ENCODE measurements around the gene RAD21L1. TPM values are rescaled to one million over a fixed set of nuclear protein-coding genes. Genes with fewer than 3 reads are reported as not detected.

The RAD21L1 gene
- polyA plus RNA-seq, 2 of the 4 experiments (the other 2 are of a cell fraction) = not detected

DNA sequence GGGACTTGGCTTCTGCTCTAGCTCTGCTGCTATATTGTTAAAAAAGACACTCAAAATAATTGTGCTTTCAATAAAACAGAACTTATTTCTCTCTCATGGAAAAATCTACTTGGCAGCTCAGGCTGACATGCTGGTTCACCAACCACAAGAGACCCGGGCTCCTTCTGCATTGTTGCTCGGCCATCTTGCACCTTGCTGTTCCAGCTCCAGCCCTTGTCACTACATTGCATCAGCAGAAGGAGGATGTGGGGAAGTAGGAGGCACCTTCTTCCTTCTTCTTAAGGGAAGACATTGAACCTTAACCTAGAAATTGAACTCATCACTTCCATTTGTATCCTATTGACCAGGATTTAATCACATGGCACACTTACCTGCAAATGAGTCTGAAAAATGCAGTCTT, 29.2 kb upstream of the RAD21L1 start:
- H3K27ac ChIP-seq = no peak overlapping the region
- H3K9me3 ChIP-seq = peaks cover 5% of the 10 kb centered on the region; the same call in 2 of the 3 replicates
- FAIRE-seq (no peak), DNase-seq (ENCODE audit: low read depth in 1 of 2, low spot score in 1 of 2) (no peak), ATAC-seq (no peak)
- no peak overlapping the region for H3K4me2 ChIP-seq
- no peak for TF ChIP-seq POLR2A (IDR thresholded peaks at IDR 0.05; ENCODE audit: low read length)
- TF ChIP-seq, protein P1, sequence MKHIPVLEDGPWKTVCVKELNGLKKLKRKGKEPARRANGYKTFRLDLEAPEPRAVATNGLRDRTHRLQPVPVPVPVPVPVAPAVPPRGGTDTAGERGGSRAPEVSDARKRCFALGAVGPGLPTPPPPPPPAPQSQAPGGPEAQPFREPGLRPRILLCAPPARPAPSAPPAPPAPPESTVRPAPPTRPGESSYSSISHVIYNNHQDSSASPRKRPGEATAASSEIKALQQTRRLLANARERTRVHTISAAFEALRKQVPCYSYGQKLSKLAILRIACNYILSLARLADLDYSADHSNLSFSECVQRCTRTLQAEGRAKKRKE (CRISPR knock-in tag; IDR thresholded peaks at IDR 0.05; ENCODE audit: low read depth) = no peak
- TF ChIP-seq, protein P2, sequence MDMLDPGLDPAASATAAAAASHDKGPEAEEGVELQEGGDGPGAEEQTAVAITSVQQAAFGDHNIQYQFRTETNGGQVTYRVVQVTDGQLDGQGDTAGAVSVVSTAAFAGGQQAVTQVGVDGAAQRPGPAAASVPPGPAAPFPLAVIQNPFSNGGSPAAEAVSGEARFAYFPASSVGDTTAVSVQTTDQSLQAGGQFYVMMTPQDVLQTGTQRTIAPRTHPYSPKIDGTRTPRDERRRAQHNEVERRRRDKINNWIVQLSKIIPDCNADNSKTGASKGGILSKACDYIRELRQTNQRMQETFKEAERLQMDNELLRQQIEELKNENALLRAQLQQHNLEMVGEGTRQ (IDR thresholded peaks at IDR 0.05) = no peak
- no peak for TF ChIP-seq PHF8 (IDR thresholded peaks at IDR 0.05; ENCODE audit: borderline replicate concordance, low read depth)
- TF ChIP-seq HDAC2 (IDR thresholded peaks at IDR 0.05) = no peak
- no peak for TF ChIP-seq MAZ (IDR thresholded peaks at IDR 0.05; ENCODE audit: borderline replicate concordance, low read depth, low read length)
- no peak for TF ChIP-seq ZSCAN20 (CRISPR knock-in tag; IDR thresholded peaks at IDR 0.05)
- no peak for TF ChIP-seq RAD21 (conservative IDR thresholded peaks at IDR 0.05 in 1 of 2, IDR thresholded peaks at IDR 0.05 in 1 of 2)
- TF ChIP-seq TFCP2L1 (CRISPR knock-in tag; IDR thresholded peaks at IDR 0.05) = no peak
- TF ChIP-seq NR3C1 (IDR thresholded peaks at IDR 0.05) = no peak
- no peak for TF ChIP-seq ZFP36 (IDR thresholded peaks at IDR 0.05; ENCODE audit: borderline replicate concordance, partially characterized antibody)
- TF ChIP-seq, protein P3, sequence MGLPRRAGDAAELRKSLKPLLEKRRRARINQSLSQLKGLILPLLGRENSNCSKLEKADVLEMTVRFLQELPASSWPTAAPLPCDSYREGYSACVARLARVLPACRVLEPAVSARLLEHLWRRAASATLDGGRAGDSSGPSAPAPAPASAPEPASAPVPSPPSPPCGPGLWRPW (IDR thresholded peaks at IDR 0.05) = no peak
- TF ChIP-seq HEYL (CRISPR knock-in tag; IDR thresholded peaks at IDR 0.05) = no peak
- TF ChIP-seq SREBF2 (IDR thresholded peaks at IDR 0.05) = no peak
- TF ChIP-seq, protein P4, sequence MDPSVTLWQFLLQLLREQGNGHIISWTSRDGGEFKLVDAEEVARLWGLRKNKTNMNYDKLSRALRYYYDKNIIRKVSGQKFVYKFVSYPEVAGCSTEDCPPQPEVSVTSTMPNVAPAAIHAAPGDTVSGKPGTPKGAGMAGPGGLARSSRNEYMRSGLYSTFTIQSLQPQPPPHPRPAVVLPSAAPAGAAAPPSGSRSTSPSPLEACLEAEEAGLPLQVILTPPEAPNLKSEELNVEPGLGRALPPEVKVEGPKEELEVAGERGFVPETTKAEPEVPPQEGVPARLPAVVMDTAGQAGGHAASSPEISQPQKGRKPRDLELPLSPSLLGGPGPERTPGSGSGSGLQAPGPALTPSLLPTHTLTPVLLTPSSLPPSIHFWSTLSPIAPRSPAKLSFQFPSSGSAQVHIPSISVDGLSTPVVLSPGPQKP (IDR thresholded peaks at IDR 0.05; ENCODE audit: low read depth, low read length) = no peak
- ChIA-PET CTCF (interaction anchor here (0.9 to 2.0 kb wide), 5 partner anchors 10 to 381 kb away, joined by 3 to 11 read pairs (median 5); no protein-coding TSS in a partner anchor), POLR2A (no interaction called here)
- H3K4me1 ChIP-seq = no peaks in the 10 kb centered on the region
- H3K4me3 ChIP-seq = no peak overlapping the region
- 0% methylated on average over 2 of the region's 2 CpGs for WGBS (ENCODE audit: missing lambda C conversion rate)

DNA sequence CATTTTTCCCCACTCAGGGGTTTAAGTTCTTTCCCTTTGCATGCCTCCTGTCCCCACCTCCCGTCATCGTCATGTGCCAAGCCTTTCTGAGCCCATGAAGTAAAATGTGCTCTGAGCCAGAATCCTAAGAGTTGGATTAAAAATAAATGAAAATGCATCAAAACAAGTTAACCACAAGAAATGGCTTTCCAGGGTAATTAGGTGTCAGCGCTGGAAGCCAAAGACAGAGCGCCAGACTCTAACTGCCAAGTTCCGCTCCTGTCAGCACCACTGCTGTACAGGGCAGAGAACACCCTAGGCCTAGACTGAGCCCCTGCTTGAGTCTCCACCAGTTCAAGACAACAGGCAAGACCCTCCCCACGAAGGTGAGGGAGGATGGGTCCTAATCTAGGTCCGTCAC, 28.0 kb upstream of the RAD21L1 start:
- no peak for ATAC-seq
- Histone ChIP-seq H3K4me3 (no peak overlapping the region), H3K9me3 (peaks cover 5% of the 10 kb centered on the region; the same call in 2 of the 3 replicates), H3K4me1 (no peaks in the 10 kb centered on the region), H3K27ac (no peak overlapping the region), H3K4me2 (no peak overlapping the region)
- no peak for FAIRE-seq
- DNase-seq (ENCODE audit: low read depth in 1 of 2, low spot score in 1 of 2) = no peak
- ChIA-PET CTCF (no interaction called here), POLR2A (no interaction called here)
- WGBS (ENCODE audit: missing lambda C conversion rate) = 67% methylated on average over 7 of the region's 7 CpGs
- TF ChIP-seq SREBF2 (IDR thresholded peaks at IDR 0.05) (no peak), CHD4 (IDR thresholded peaks at IDR 0.05; ENCODE audit: borderline replicate concordance) (no peak), FOXS1 (CRISPR knock-in tag; IDR thresholded peaks at IDR 0.05) (no peak), FOSL2 (IDR thresholded peaks at IDR 0.05) (no peak), FOSL2 (CRISPR knock-in tag; IDR thresholded peaks at IDR 0.05) (no peak)
- TF ChIP-seq, protein P5, sequence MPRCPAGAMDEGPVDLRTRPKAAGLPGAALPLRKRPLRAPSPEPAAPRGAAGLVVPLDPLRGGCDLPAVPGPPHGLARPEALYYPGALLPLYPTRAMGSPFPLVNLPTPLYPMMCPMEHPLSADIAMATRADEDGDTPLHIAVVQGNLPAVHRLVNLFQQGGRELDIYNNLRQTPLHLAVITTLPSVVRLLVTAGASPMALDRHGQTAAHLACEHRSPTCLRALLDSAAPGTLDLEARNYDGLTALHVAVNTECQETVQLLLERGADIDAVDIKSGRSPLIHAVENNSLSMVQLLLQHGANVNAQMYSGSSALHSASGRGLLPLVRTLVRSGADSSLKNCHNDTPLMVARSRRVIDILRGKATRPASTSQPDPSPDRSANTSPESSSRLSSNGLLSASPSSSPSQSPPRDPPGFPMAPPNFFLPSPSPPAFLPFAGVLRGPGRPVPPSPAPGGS (IDR thresholded peaks at IDR 0.05) = no peak

DNA sequence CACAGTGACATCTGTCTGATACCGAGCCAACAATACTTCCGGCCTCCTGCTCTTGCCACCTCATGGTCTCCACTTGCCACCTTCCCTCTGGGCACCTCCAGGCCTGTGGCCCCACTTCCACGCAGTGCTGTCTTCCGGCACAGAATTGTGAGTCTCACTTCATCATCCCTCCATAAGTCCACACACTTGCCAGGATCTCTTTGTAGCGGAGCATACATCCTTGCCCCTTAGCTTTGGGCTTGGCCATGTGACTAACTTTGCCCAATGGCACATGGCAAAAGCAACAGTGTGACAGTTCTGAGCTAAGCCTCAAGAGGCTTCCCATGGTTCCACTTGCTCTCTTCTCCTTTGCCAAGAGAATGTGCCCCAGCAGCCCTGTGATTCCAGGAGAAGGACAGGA, 27.1 kb upstream of the RAD21L1 start:
- no peak overlapping the region for H3K4me3 ChIP-seq
- ChIA-PET CTCF (interaction anchor here (0.6 to 3.2 kb wide), 4 partner anchors 8 to 354 kb away, joined by 3 to 9 read pairs (median 5); no protein-coding TSS in a partner anchor), POLR2A (no interaction called here)
- FAIRE-seq (no peak), DNase-seq (ENCODE audit: low read depth in 1 of 2, low spot score in 1 of 2) (no peak), ATAC-seq (peak in 1 of 2 experiments; percentile 29; a peak in 1 of 6 replicates)
- 80% methylated on average over 5 of the region's 5 CpGs for WGBS (ENCODE audit: missing lambda C conversion rate)
- no peak overlapping the region for H3K27ac ChIP-seq
- peaks cover 5% of the 10 kb centered on the region; the same call in 2 of the 3 replicates for H3K9me3 ChIP-seq
- no peak overlapping the region for H3K4me2 ChIP-seq
- no peaks in the 10 kb centered on the region for H3K4me1 ChIP-seq
- TF ChIP-seq TP53 (CRISPR knock-in tag; IDR thresholded peaks at IDR 0.05) (no peak), MYC (IDR thresholded peaks at IDR 0.05; ENCODE audit: borderline replicate concordance, low read length) (no peak), GATA3 (IDR thresholded peaks at IDR 0.05; ENCODE audit: borderline replicate concordance) (no peak), ZFP36 (IDR thresholded peaks at IDR 0.05; ENCODE audit: borderline replicate concordance, partially characterized antibody) (no peak), JUNB (IDR thresholded peaks at IDR 0.05) (no peak), CBX8 (IDR thresholded peaks at IDR 0.05) (no peak), BHLHE40 (IDR thresholded peaks at IDR 0.05; ENCODE audit: low read depth, low read length) (no peak), MAZ (IDR thresholded peaks at IDR 0.05; ENCODE audit: borderline replicate concordance, low read depth, low read length) (no peak), EHF (CRISPR knock-in tag; IDR thresholded peaks at IDR 0.05) (no peak), HOXB13 (CRISPR knock-in tag; IDR thresholded peaks at IDR 0.05; ENCODE audit: low read depth) (no peak)
- TF ChIP-seq, protein P6, sequence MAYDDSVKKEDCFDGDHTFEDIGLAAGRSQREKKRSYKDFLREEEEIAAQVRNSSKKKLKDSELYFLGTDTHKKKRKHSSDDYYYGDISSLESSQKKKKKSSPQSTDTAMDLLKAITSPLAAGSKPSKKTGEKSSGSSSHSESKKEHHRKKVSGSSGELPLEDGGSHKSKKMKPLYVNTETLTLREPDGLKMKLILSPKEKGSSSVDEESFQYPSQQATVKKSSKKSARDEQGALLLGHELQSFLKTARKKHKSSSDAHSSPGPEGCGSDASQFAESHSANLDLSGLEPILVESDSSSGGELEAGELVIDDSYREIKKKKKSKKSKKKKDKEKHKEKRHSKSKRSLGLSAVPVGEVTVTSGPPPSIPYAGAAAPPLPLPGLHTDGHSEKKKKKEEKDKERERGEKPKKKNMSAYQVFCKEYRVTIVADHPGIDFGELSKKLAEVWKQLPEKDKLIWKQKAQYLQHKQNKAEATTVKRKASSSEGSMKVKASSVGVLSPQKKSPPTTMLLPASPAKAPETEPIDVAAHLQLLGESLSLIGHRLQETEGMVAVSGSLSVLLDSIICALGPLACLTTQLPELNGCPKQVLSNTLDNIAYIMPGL (CRISPR knock-in tag; IDR thresholded peaks at IDR 0.05; ENCODE audit: borderline replicate concordance) = no peak
